Tibial nerve (tissue), 4 donors: Measurements from ENCODE around the gene TMEM132D.

Experiments
- CTCF ChIP-seq, 5 experiments: fragments of 200-600 bp in 3 of 5; fragments of 450-650 bp in 2 of 5; sonication (generic) in 3 of 5; IDR thresholded peaks; one replicate each; pipeline ENCODE4 v1.5.1; 2016 to 2019; ENCODE audit warnings: antibody characterized with exemption in 5 of 5, mild to moderate bottlenecking in 3 of 5, moderate library complexity in 2 of 5
- EP300 ChIP-seq, 2 donors: sonication (generic); formaldehyde crosslinking; IDR thresholded peaks; one replicate each; pipeline ENCODE4 v1.6.1; 2017; ENCODE audit warnings: antibody characterized with exemption in 2 of 2, mild to moderate bottlenecking in 1 of 2
- POLR2A ChIP-seq, 2 donors: fragments of 450-650 bp; IDR thresholded peaks; one replicate each; pipeline ENCODE4 v1.6.1; 2017; ENCODE audit warnings: antibody characterized with exemption in 2 of 2, mild to moderate bottlenecking in 2 of 2, moderate library complexity in 2 of 2

- TF ChIP-seq CTCF (IDR thresholded peaks at IDR 0.05) (no peak), EP300 (IDR thresholded peaks at IDR 0.05) (no peak), POLR2A (IDR thresholded peaks at IDR 0.05) (no peak)
Measured at GRCh38 chr12:129145381-129145780, 758.4 kb downstream of the TMEM132D start.
